ENCODE measurements around the gene ETF1.

DNA sequence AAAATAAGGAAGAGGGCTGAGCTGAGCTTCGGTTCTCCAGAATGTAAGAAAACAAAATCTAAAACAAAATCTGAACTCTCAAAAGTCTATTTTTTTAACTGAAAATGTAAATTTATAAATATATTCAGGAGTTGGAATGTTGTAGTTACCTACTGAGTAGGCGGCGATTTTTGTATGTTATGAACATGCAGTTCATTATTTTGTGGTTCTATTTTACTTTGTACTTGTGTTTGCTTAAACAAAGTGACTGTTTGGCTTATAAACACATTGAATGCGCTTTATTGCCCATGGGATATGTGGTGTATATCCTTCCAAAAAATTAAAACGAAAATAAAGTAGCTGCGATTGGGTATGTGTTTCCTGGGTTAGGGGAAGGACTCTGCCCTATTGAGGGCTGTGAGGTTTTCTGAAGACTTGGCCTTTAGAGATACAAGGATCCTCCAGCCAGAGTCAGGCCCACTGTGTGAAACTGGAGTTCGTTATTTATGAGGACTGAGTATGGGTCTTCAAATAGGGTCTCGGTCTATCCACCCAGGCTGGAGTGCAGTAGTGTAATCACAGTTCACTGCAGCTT lies 74.0 kb downstream of the ETF1 start:
- TF ChIP-seq, protein P1, sequence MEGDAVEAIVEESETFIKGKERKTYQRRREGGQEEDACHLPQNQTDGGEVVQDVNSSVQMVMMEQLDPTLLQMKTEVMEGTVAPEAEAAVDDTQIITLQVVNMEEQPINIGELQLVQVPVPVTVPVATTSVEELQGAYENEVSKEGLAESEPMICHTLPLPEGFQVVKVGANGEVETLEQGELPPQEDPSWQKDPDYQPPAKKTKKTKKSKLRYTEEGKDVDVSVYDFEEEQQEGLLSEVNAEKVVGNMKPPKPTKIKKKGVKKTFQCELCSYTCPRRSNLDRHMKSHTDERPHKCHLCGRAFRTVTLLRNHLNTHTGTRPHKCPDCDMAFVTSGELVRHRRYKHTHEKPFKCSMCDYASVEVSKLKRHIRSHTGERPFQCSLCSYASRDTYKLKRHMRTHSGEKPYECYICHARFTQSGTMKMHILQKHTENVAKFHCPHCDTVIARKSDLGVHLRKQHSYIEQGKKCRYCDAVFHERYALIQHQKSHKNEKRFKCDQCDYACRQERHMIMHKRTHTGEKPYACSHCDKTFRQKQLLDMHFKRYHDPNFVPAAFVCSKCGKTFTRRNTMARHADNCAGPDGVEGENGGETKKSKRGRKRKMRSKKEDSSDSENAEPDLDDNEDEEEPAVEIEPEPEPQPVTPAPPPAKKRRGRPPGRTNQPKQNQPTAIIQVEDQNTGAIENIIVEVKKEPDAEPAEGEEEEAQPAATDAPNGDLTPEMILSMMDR (IDR thresholded peaks at IDR 0.05; ENCODE audit: insufficient read depth, low read depth, low read length), result no peak
- no peak for TF ChIP-seq EZH2 (IDR thresholded peaks at IDR 0.05; ENCODE audit: insufficient read depth, low read length)

Data from astrocyte (in vitro differentiated cells and primary cell).